Upper lobe of left lung (tissue), 4 donors: ENCODE measurements around the gene BMP8B.

Experiments used
- POLR2A ChIP-seq, 4 donors: fragments of 450-650 bp; IDR thresholded peaks; one replicate each; pipeline ENCODE4 v1.5.1; 2016 to 2017; ENCODE audit warnings: antibody characterized with exemption in 4 of 4, mild to moderate bottlenecking in 2 of 4
- TF ChIP-seq, protein P1 (sequence below), 6 experiments: fragments of 450-650 bp in 4 of 6; fragments of 200-600 bp in 2 of 6; sonication (generic) in 2 of 6; IDR thresholded peaks; one replicate each; pipeline ENCODE4 v1.5.1; 2016 to 2019; ENCODE audit warnings: antibody characterized with exemption in 6 of 6

- TF ChIP-seq POLR2A (IDR thresholded peaks at IDR 0.05): no peak
- TF ChIP-seq, protein P1, sequence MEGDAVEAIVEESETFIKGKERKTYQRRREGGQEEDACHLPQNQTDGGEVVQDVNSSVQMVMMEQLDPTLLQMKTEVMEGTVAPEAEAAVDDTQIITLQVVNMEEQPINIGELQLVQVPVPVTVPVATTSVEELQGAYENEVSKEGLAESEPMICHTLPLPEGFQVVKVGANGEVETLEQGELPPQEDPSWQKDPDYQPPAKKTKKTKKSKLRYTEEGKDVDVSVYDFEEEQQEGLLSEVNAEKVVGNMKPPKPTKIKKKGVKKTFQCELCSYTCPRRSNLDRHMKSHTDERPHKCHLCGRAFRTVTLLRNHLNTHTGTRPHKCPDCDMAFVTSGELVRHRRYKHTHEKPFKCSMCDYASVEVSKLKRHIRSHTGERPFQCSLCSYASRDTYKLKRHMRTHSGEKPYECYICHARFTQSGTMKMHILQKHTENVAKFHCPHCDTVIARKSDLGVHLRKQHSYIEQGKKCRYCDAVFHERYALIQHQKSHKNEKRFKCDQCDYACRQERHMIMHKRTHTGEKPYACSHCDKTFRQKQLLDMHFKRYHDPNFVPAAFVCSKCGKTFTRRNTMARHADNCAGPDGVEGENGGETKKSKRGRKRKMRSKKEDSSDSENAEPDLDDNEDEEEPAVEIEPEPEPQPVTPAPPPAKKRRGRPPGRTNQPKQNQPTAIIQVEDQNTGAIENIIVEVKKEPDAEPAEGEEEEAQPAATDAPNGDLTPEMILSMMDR (IDR thresholded peaks at IDR 0.05): no peak
Measured at GRCh38 chr1:39826583-39826982, 37.9 kb upstream of the BMP8B start.
